ENCODE results near the gene RPS15.
"Not testable (repeated sequence)": the region's sequence is repeated elsewhere in the genome, so short reads cannot be mapped to it uniquely, and the experiment has no call there.

Gene RPS15

DNA sequence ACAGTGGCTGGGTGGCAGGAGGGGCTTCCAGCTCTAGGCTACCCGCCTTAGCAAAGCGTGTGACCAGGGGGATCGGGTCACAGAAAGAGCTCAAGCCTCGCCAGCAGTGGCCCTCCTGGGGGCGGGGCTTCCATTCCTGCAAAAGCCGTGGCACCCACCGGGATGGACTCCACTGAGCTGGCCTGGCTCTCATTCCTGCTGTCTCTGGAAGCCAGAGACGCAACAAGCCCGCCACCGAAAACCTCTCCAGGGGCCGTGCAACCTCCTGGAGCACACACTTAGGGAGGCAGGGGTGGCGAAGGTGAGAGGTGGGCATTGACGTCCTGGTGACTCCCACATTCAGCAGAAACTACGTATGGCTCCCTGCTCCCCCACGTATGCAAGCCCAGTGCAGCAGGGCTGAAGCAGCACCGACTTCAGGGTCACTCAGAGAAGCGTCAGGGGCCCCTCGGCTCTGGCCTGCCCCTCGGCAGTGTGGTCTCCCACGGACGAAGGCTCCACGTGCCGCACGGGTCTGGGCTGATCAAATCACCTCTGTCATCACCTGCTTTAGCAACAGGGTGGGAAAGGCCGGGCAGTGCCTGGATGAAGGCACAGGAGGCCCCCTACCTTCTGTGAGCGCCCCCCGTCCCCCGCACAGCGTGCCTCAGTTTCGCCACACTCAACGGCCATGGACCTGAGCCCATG is 37.7 kb downstream of the RPS15 start:
- no peak for DNase-seq (ENCODE audit: low read depth)
- TF ChIP-seq, protein P1, sequence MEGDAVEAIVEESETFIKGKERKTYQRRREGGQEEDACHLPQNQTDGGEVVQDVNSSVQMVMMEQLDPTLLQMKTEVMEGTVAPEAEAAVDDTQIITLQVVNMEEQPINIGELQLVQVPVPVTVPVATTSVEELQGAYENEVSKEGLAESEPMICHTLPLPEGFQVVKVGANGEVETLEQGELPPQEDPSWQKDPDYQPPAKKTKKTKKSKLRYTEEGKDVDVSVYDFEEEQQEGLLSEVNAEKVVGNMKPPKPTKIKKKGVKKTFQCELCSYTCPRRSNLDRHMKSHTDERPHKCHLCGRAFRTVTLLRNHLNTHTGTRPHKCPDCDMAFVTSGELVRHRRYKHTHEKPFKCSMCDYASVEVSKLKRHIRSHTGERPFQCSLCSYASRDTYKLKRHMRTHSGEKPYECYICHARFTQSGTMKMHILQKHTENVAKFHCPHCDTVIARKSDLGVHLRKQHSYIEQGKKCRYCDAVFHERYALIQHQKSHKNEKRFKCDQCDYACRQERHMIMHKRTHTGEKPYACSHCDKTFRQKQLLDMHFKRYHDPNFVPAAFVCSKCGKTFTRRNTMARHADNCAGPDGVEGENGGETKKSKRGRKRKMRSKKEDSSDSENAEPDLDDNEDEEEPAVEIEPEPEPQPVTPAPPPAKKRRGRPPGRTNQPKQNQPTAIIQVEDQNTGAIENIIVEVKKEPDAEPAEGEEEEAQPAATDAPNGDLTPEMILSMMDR (IDR thresholded peaks at IDR 0.05; ENCODE audit: insufficient read depth, low read depth, low read length, missing control alignments): no peak
- no peak overlapping the region for H3K4me3 ChIP-seq (ENCODE audit: low read depth, low read length)

- not testable (repeated sequence) for DNase-seq (ENCODE audit: low read depth); H3K4me3 ChIP-seq (ENCODE audit: low read depth, low read length)
Observed at GRCh38 chr19:1477056-1477455, 38.9 kb downstream of the RPS15 start.

DNA sequence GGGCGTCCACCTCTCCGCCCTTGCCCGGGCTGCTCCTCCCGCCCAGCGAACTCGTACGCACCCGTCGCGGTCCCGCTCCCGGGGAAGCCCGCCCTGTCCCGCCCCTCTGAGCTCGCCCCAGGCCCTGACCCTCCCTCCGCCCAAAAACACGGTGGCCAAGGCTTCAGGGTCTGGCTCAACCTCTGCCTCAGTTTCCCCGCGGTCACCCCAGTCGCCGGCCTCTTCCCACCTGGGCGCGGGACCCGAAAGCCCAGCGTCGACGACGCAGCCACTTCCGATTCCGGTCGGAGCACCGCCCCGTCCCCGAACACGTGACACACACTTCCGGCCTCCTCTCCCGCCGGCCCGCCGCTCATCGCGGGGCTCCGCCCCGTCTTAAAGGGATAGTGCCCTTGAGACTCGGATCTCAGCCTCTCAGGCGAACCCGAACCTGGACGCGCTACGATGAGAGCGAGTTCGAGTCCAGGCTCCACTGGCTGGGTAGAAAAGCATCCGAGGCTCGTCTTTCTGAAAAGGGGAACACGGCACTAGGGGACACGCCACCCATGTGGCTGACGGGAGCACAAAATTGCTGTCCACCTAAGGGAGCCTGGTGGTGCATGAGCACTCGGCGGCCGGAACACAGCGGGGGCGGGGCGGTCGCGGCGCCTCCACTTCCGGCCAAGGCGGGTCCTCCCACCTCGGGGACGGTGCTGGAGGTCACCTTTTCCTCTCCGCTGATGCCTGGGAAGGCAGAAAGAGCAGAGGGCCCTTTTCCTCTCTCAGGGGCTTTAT is 40.9 kb downstream of the RPS15 start, which contains the start of gene C19orf25:
Gene C19orf25, minus strand, starts transcription at position 282 of the 774 bp plus-strand sequence. CDS start 312 bp downstream, outside the sequence.
- peak; percentile 97 for DNase-seq (ENCODE audit: low read depth)
- TF ChIP-seq, protein P1 (IDR thresholded peaks at IDR 0.05; ENCODE audit: insufficient read depth, low read depth, low read length, missing control alignments): no peak

GRCh38 chr19:1481224-1481892 is 43.2 kb downstream of the RPS15 start:
- DNase-seq (ENCODE audit: low read depth): no peak
- TF ChIP-seq, protein P1 (IDR thresholded peaks at IDR 0.05; ENCODE audit: insufficient read depth, low read depth, low read length, missing control alignments): no peak
- no peak overlapping the region for H3K4me3 ChIP-seq (ENCODE audit: low read depth, low read length)

More for the DNA sequence above, 40.9 kb downstream of the RPS15 start, which contains the start of gene C19orf25:
- peak within 1 kb of the TSS; percentile 64 for H3K4me3 ChIP-seq (ENCODE audit: low read depth, low read length)

DNA sequence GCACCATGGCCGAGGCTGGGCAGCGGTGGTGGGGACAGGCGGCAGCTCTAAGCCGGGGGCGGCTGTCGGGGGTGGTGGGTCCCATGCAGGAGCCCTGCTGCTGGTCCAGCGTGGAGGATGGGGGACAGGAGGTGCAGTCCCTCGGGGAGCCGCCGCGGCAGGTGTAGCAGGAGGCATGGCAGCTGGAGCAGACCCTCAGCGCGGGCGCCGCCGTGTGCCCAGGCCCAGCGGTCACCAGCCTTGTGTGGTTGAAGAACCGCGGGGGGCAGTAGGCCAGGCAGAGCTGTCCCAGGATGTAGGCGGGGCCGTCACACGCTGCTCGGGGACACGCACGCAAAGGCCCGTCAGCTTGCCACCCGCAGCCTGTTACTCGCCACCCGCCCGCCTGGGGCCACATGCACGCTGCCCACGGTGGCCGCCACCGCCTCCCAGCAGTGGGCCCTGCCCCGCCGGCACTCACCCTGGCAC is 43.7 kb downstream of the RPS15 start:
- TF ChIP-seq, protein P1 (IDR thresholded peaks at IDR 0.05; ENCODE audit: insufficient read depth, low read depth, low read length, missing control alignments): no peak
- no peak overlapping the region for H3K4me3 ChIP-seq (ENCODE audit: low read depth, low read length)
- no peak for DNase-seq (ENCODE audit: low read depth)

- H3K4me3 ChIP-seq (ENCODE audit: low read depth, low read length): no peak overlapping the region
- no peak for DNase-seq (ENCODE audit: low read depth)
- TF ChIP-seq, protein P1 (IDR thresholded peaks at IDR 0.05; ENCODE audit: insufficient read depth, low read depth, low read length, missing control alignments): no peak
Observed at GRCh38 chr19:1482361-1483130, 44.4 kb downstream of the RPS15 start.

Data from GM12865 (cell line).